HS-27A (cell line): ENCODE data around the gene PROZ.
"Not testable (repeated sequence)": the region's sequence is repeated elsewhere in the genome, so short reads cannot be mapped to it uniquely, and the experiment has no call there.

ENCODE experiments used
- DNase-seq: peaks from one replicate; pipeline ENCODE4 v3.0.0-alpha.2; 2012; ENCODE audit warnings: low read depth, missing footprints

PROZ gene

DNA sequence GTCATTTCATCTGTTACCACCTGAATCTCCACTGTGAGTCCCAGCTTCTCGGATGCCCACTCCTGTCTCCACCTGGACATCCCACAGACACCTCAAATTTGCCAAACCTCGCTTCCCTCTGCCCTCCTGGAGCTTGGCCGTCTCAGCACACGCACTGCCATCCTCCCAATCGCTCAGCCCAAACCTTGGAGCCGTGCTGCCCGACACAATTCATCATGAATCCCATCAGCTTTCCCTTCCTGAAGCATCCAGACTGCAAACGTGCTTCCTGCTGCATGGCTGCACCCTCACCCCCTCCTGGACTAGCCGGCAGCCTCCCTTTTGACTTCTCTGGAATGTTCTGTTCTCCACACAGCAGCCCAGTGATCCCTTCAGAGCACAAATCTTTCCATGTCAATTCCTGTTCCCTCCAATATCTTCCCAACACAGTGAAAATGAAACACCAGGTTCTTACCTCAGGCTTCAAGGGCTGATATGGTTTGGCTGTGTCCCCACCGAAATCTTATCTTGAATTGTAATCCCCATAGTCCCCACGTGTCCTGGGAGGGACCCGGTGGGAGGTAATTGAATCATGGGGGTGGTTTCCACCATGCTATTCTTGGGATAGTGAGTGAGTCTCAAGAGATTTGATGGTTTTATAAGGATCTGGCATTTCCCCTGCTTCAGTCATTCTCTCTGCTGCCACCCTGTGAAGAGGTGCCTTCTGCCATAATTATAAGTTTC is 1.1 kb upstream of the PROZ start:
- DNase-seq, result no peak

DNA sequence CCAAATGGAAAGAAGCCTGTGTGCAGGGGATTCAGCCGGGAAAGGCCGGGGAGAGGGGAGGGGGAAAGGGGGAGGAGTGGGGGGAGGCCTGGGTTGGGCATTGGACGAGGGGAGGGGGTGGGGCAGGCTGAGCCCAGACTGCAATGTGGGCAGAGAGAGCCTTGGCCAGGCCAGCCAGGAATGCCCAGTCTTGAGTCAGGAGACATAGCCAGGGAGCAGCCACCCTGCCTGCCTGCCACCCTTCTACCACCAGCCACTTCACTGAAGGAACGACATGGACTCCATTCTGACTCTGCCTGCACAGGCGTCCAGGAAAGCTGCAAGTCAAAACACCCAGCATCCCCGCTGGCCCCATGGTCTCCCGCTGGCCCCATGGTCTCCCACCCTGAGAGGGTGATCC is 498 bp downstream of the PROZ start:
- DNase-seq, result no peak

DNA sequence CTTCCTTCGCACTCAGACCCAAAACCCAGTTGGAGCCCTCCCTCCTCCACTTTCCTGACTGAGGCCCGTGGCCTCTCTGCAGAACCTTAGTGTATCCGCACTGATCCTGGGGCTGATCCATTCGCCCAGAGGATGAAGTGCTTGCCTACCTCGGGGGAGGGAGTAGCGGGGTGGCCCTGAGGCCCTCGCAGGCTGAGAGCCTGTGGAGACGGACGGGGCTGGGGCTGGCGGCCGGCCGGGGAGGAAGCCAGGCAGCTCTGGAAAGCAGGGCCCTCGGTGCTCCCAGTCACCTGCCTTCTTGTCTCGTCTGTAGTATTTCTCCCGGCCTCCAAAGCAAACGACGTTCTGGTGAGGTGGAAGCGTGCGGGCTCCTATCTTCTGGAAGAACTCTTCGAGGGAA is 1.3 kb downstream of the PROZ start:
- no peak for DNase-seq

DNA sequence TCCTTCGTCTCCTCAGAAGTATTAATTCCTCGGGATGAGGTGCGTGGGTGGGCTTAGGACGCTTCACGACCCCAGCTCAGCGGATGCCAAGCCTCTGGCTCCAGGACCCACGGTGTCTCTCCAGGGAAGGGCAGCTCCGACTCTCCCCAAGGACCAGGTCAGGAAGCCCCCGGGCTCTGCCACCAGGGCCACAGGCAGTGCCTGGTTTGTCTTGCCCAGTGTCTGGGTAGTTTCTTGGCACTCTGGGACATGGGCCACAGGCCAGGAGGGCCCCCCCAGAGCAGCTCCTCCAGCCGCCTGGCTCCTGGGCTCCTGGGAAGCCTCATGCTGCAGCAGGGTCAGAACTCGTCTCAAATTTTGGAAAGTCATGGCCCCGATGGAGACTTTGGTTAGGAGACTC is 2.5 kb downstream of the PROZ start:
- DNase-seq, result no peak

DNA sequence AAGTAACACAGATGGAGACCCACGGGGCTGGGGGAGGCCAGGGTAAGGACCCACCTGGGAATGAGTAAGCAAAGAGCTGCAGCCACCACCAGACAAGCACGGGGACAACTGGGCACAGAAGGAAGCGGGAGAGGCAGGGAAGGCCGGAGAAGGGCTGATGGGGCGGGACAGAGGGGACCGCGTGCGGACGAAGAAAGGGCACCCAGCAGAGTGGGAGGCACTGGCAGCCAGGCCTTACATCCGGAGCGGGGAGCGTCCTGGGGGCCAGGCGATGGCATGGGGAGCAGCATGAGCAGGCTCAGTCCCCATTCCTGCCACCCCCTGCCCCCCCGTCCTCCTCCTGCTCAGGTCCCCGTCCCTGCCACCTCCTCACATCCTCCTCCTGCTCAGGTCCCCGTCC is 3.0 kb downstream of the PROZ start:
- DNase-seq, result no peak

DNA sequence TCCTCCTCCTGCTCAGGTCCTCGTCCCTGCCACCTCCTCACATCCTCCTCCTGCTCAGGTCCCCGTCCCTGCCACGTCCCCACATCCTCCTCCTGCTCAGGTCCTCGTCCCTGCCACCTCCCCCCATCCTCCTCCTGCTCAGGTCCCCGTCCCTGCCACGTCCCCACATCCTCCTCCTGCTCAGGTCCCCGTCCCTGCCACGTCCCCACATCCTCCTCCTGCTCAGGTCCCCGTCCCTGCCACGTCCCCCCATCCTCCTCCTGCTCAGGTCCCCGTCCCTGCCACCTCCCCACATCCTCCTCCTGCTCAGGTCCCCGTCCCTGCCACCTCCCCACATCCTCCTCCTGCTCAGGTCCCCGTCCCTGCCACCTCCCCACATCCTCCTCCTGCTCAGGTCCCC is 3.5 kb downstream of the PROZ start:
- DNase-seq, result not testable (repeated sequence)

DNA sequence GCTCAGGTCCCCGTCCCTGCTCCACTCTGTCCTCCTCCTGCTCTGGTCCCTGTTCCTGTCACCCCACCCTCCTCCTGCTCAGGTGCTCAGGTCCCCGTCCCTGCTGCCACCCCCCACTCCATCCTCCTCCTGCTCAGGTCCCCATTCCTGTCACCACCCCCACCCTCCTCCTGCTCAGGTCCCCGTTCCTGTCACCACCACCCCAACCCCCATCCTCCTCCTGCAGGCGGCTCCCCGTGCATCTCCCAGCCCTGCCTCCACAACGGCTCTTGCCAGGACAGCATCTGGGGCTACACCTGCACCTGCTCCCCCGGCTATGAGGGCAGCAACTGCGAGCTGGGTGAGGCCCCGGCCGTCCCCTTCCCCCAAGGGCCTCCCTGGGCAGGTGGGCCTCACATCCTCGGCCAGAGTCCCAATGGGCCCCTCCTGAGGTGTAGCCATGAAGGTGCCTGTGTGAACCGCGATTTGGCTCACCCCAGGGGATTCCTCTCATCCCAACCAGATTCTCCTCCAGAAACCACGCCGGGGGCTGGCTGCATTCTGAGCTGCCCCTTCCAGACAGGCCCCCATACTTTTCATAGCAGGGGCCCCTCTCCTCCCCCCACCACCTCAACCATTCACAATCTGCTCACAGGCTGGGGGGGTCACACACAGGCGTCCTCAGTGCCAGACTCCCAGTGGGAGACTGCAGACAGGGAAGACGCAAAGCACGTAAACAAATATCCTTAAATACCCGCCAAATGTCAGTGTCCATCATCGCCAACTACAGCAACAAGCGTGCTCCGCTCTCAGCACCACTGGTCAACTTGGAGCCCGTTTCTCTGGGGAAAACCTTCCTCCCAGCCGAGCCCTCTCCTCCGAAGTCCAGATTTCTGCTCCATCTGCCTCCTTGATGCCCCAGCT is 4.6 kb downstream of the PROZ start:
- DNase-seq, result no peak

DNA sequence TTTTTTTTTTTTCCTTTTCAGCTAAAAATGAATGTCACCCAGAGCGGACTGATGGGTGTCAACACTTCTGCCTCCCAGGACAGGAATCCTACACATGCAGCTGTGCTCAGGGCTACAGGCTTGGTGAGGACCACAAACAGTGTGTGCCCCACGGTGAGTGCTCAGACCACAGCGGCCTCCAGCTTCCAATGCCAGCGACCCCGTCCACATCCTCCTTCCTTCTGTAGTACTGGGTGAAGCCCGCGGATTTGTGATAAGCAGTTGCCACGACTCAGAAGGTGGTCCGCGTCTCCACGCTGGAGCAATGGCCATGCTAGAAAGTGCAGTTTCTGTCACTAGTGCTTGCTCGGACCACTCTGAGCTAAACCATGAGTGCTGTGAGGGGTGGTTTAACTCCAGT is 6.0 kb downstream of the PROZ start:
- DNase-seq, result no peak

DNA sequence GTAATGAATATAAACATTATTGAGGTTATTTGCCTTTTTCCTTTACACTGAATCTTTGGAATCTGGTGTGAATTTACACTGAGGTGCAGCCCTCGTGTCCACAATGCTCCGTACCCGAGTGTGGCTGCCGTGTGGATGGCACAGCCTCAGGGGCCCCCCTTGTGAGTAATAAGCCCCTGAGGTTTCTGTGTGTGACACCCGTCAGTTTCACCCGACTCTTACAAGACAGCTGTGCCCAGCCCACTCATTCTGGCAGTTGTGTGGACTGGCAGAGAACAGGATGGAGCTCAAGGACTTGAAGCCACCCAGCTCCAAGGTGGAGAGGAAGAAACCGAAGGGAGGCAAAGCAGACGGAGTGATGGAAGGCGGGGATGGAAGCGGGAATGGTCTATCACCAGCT is 7.8 kb downstream of the PROZ start:
- no peak for DNase-seq

DNA sequence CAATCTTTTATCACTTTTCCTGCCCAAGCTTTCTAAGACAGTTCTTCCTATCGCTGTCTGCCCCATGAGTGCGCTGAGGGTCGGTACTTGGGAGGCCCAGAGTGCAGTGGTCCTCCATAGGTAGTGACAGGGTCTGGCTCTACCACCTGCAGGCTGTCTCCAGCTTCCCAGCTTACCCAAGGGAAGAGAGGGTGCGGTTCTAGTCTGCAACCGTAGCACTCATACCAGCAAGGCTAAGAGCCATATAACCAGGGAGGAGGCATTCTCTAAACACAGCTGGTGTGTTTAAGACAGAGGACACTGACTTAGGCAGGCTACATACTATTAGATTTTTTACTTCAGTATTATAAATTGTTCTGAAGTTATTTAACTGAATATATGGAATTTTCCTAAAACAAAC is 8.2 kb downstream of the PROZ start:
- no peak for DNase-seq

DNA sequence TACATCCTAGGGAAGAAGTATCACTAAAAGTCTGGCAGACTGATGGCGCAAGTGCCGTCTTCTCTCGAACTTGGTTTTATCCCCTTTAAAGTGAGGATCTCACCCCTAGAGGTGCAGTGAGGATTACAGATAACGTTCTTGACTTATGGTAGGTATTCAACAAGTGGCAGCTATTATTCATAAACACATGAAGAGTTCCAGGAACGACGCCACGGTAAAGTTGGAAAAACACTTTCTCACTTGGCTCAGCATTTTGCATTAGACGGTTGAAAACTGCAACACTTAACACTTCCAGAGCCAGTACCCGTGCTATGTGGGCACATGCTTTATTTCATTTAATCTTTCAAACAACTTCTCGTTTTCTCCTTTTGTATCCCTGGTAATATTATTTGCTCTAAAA is 8.7 kb downstream of the PROZ start:
- no peak for DNase-seq

DNA sequence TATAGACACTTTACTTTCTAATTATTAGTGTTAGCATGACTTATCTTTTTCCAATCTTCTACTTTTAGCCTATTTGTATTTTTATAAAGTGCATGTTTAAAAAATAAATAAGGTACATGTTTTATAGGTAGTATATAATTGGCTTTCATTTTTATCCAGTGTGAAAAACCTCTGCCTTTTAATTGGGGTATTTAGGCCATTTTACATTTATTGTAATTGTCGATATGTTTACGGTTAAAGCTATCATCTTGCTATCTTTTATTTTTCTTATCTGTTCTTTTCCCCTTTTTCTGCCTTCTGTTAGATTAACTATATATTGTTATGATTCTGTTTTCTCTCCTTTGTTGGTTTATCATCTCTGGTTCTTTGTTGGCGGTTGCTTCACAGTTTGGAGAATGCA is 9.1 kb downstream of the PROZ start:
- DNase-seq, result no peak

DNA sequence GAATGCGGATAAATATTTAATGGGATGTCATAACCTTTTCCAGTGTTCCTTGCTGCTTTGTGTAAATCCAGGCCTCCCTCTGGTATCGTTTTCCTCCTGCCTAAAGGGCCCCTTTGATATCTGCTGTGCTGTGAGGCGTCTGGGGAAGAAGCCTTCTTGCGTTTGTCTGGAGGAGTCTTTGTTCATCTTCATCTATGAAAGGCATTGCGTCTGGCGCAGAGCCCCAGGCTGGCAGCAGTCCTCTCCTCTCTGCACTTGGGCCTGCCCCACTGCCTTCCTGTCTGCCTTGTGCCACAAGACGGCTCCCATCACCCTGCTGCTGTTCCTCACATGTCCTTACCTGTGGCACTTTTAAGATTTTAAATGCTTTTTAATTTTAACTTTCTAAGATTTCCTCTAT is 9.8 kb downstream of the PROZ start:
- DNase-seq, result no peak

DNA sequence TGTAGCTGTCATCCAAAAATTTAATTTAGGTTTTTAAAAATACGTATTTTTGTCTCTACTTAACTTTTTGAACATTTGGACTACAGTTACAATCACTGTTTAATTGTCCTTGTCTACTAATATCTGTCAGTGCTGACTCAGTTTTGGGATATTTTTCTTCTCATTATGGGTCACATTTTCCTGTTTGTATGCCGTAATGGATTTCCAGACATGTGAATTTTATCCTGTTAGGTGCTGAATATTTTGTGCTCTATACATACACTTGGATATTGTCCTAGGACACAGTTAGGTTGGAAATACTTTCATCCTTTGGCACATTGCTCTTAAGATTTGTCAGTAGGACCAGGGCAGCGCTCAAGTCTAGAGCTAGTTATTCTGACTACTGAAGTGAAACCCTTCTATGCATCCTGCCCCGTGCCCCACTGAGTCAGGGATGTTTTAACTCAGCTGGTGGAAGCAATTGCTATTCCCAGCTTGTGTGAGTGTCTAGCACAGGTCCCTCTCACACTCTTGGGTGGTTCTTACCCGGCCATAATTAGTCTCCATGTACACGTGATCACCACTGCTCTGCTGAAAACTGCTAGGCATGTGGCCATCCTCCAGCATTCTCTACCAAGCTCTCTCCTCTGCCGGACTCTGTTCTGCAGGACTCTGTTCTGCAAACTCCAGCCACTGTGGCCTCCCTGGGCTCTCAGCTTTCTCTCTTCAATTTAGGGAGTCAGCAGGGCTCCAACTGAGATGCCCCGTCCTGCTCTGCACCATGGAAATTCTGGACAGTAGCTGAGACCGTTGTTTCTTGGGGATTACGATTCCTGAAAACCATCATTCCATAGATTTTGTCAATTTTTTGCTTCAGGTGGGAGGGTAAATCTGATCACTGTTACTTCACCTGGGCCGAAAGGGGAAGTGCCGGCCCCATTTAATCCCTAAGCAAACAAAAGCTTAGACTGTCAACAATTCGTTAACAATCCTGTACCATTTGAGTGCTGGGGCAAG is 11.1 kb downstream of the PROZ start:
- DNase-seq, result no peak

DNA sequence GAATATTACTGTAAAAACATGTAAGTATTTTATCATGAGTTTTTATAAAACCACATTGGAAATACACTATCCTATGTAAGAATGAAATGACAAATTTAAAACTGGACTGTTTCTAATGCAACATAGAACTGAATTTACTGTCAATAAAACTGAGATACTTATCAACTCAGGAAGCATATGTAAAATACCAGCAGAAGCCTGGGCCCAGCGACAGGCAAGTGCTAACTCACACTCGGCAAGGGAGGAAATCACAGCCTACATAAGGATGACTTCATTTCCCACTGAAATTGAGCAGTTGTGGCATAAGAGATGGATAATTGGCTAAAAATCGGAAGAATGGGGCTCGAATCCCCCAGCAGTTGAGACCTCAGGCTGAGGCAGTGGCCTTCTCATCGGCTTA is 12.1 kb downstream of the PROZ start:
- no peak for DNase-seq

DNA sequence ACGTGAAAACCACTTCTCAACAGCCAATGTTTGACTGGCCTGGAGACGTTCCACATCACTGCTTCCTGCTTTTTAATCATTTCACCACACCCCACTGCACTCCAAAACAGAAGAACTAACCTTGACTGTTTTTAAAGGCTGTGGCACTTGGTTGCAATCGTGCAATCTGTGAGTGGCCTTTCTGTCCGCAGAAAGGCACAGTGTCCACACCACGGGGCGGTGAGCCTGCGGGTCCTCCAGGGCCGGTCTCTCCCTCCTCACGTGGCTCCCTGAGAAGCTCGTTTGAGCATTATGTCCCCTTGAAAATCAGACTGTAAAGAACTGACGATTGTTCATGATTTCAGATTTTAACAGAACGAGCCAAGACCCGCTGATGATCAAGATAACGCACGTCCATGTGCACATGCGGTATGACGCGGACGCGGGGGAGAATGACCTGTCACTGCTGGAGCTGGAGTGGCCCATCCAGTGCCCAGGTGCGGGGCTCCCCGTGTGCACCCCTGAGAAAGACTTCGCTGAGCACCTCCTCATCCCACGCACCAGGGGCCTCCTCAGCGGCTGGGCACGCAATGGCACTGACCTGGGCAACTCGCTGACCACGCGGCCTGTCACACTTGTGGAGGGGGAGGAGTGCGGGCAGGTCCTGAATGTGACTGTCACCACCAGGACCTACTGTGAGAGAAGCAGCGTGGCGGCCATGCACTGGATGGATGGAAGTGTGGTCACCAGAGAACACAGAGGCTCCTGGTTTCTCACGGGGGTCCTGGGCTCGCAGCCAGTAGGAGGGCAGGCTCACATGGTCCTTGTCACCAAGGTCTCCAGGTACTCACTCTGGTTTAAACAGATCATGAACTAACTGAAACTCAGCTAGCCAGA is 13.0 kb downstream of the PROZ start:
- DNase-seq, result no peak

DNA sequence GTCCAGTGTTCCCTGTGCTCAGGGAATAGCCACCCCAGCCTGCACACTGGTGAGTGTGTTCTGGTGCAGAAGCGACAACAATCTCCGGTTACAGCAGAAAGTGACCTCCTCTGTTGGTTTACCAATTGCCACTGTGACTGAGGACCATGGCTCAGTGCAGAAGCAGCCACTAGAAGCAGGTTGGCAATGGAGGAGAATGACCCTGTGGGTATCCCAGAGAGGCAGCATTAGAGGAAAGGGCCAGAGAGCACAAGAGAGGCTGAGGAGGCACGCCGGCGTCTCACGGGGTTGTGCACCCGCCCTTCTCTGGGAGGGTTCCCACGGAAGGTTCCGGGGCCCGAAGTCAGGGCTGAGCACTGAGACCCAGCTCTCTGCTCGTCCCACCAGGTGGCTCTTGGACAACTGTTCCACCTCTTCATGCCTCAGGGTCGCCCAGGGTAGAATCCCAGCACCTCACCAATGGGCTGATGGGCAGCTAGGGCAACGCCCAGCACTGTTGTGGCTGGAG is 14.0 kb downstream of the PROZ start:
- no peak for DNase-seq

DNA sequence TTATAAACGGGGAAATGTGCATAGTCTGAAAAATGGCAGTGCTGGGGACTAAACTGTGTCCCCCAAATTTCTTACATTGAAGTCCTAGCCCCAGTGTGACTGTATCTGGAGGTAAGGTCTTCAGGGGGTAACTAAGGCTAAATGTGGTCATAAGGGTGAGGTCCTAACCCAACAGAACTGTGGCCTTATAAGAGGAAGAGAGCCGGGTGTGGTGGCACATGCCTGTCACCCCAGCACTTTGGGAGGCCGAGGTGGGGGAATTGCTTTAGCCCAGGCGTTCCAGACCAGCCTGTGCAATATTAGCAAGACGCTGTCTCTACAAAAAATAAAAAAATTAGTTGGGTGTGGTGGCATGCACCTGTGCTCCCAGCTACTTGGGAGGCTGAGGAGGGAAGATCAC is 17.8 kb downstream of the PROZ start:
- DNase-seq, result no peak

DNA sequence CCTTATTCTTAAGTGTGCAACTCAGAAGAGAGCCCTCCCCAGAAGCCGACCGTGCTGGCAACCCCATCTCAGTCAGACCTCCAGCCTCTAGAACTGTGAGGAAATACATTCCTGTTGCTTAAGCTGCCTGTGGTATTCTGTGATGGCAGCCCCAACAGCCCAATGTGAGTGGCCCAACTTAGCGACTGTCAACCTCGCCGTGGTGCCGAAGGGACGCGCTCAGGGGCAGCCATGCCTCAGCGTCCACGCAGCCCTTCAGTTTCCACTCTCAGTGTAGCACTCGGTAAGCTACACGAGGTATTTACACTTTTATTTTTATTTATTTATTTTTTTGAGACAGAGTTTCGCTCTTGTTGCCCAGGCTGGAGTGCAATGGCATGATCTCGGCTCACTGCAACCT is 18.4 kb downstream of the PROZ start:
- no peak for DNase-seq

DNA sequence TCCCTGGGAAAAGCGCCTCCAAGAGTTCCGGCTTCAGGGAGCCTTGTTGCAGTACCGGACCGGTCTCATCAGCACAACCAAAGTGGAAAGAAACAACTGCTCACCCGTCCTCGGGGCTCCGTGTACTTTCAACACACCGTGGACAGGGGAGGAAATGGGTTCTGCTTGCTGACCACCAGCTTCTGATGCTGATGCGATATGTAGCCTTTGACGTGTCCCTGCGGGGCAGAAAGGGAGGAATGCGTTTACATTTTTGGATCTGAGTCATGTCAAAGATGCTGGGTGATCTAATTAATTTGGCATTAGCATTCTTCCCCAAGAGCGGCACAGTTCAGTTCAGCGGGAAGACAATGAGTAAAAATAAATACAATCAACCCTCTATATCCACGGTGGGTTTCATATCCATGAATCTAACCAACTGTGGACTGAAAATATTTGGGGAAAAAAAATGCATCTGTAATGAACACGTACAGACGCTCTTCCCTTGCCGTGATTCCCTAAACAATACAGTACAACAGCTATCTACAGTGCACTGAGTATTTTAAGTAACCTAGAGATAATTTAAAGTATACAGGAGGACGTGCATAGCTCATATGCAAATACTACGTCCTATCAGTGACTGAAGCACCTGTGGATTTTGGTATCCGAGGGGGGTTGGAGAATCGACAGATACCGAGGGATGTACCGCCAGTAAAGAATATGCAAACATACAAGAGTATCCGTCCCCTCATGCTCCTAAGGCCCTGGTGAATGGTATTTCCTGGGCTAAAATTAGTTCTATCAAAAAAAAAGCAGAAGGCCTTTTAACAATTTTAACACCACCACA is 19.8 kb downstream of the PROZ start:
- peak; percentile 90 for DNase-seq

DNA sequence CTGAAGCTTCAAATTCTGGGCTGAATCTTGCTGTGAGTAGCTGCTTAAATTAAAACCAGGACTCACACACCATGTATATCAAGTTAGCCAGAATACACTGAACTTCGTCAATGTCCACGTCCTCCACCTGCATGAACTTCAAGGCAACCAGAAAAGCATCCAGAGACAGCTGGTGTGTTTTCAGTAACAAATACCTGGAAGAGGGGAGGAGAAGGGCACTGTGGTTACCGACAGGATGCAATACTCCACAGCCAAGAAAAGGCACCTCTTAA is 20.4 kb downstream of the PROZ start:
- no peak for DNase-seq
